GM12878 (cell line): Measurements from ENCODE around the gene CDCP1. TPM values are rescaled to one million over a fixed set of nuclear protein-coding genes. Genes with fewer than 3 reads are reported as not detected.

Experiments
- ATAC-seq: fragments of 200-7000 bp; cut with Tn5 transposase; 3 replicates; pipeline ENCODE4 v1.9.1; 2020; ENCODE audit warnings: mild to moderate bottlenecking, moderate library complexity
- BruUV-seq: library from RNA; stranded (reverse); fragments of 400-500 nt; replicated peaks from 2 replicates; lab custom pipeline; 2021; lab: Mats Ljungman, UMichigan
- CTCF ChIA-PET: fragments of 300-600 bp; sonication (Branson Sonifier 250); formaldehyde crosslinking; extraction: SDS; loops from one replicate; lab custom pipeline; 2021; ENCODE audit warnings: inconsistent platforms; lab: Yijun Ruan, JAX
- POLR2A ChIA-PET: fragments of 350-600 bp; formaldehyde crosslinking; extraction: SDS; loops from one replicate; lab custom pipeline; 2021; ENCODE audit warnings: inconsistent platforms; lab: Charles Lee
- RAD21 ChIA-PET: fragments of 300-600 bp; sonication (Branson Sonifier 250); formaldehyde crosslinking; loops from one replicate; lab custom pipeline; 2023; ENCODE audit warnings: antibody characterized with exemption; ENCODE audit not compliant: unreplicated experiment; lab: Charles Lee
- SMC1A ChIA-PET: fragments of 300-600 bp; sonication (Branson Sonifier 250); formaldehyde crosslinking; loops from one replicate; lab custom pipeline; 2023; ENCODE audit not compliant: unreplicated experiment, uncharacterized antibody; lab: Charles Lee
- DNase-seq: peaks from one replicate; pipeline ENCODE4 v3.0.0-alpha.2; 2011; ENCODE audit warnings: low read depth, low spot score
- FAIRE-seq: peaks from 3 replicates; lab custom pipeline; 2011; peaks lifted over from hg19 to GRCh38; lab: Jason Lieb, UNC
- H2AFZ ChIP-seq: 2 replicates; pipeline ENCODE4 v1.6.0; 2011; ENCODE audit warnings: low read depth, low read length, control low read depth; ENCODE audit not compliant: control insufficient read depth
- H3K27ac ChIP-seq: 2 replicates; pipeline ENCODE4 v1.5.1; 2011; ENCODE audit warnings: control low read depth; ENCODE audit not compliant: control insufficient read depth, insufficient read depth
- H3K27me3 ChIP-seq, 2 experiments: replicated peaks in 1 of 2; 2 replicates each; pipeline versions ENCODE4 v1.6.0 to v1.6.1; 2011; ENCODE audit warnings: low read length in 1 of 2; ENCODE audit not compliant: control insufficient read depth in 2 of 2, insufficient read depth in 2 of 2
- H3K36me3 ChIP-seq, 2 experiments: 2 replicates each; pipeline ENCODE4 v1.5.1; 2011; ENCODE audit warnings: low read length in 1 of 2; ENCODE audit not compliant: control insufficient read depth in 2 of 2, insufficient read depth in 2 of 2
- H3K4me1 ChIP-seq: 2 replicates; pipeline ENCODE4 v1.6.1; 2011; ENCODE audit warnings: mild to moderate bottlenecking, low read length, moderate library complexity, mixed read lengths; ENCODE audit not compliant: control insufficient read depth, insufficient read depth
- H3K4me2 ChIP-seq: 2 replicates; pipeline ENCODE4 v1.6.0; 2011; ENCODE audit warnings: control low read depth; ENCODE audit not compliant: control insufficient read depth, insufficient read depth
- H3K4me3 ChIP-seq: fragments of 200-600 bp; sonication (generic); 2 replicates; pipeline ENCODE4 v1.5.1; 2016
- H3K79me2 ChIP-seq: 2 replicates; pipeline ENCODE4 v1.6.0; 2011; ENCODE audit warnings: low read length; ENCODE audit not compliant: control insufficient read depth, insufficient read depth
- H3K9ac ChIP-seq: 2 replicates; pipeline ENCODE4 v1.8.0; 2011; ENCODE audit warnings: low read length, control low read depth, mixed read lengths; ENCODE audit not compliant: control insufficient read depth, insufficient read depth
- H3K9me3 ChIP-seq: replicated peaks from 3 replicates; pipeline ENCODE4 v1.5.1; 2011; ENCODE audit warnings: mild to moderate bottlenecking, low read length; ENCODE audit not compliant: control insufficient read depth, insufficient read depth
- H4K20me1 ChIP-seq: 2 replicates; pipeline ENCODE4 v1.6.0; 2011; ENCODE audit not compliant: control insufficient read depth, insufficient read depth
- CHD2 ChIP-seq: IDR thresholded peaks from 2 replicates; pipeline ENCODE4 v1.6.1; 2011; ENCODE audit warnings: low read depth, low read length, improper control_type of control experiment, borderline replicate concordance
- DPF2 ChIP-seq: fragments of 450-650 bp; IDR thresholded peaks from 2 replicates; pipeline ENCODE4 v1.6.1; 2017; ENCODE audit warnings: mild to moderate bottlenecking
- EED ChIP-seq: sonication (generic); IDR thresholded peaks from 2 replicates; pipeline ENCODE4 v1.6.1; 2016; ENCODE audit warnings: antibody characterized with exemption, low read depth
- ESRRA ChIP-seq: IDR thresholded peaks from 2 replicates; pipeline ENCODE4 v1.6.1; 2012; ENCODE audit warnings: mild to moderate bottlenecking, low read length, improper control_type of control experiment
- EZH2 ChIP-seq: IDR thresholded peaks from 2 replicates; pipeline ENCODE4 v1.6.1; 2012; ENCODE audit warnings: low read depth, mild to moderate bottlenecking, control low read depth, inconsistent platforms, low read length, borderline replicate concordance; ENCODE audit not compliant: control insufficient read depth
- HDAC2 ChIP-seq: fragments of 200-600 bp; sonication (generic); IDR thresholded peaks from 2 replicates; pipeline ENCODE4 v1.6.1; 2017
- KDM1A ChIP-seq: fragments of 200-600 bp; sonication (generic); IDR thresholded peaks from 2 replicates; pipeline ENCODE4 v1.6.1; 2016; ENCODE audit warnings: borderline replicate concordance
- MEF2B ChIP-seq: fragments of 450-650 bp; IDR thresholded peaks from 2 replicates; pipeline ENCODE4 v1.6.1; 2018; ENCODE audit warnings: mild to moderate bottlenecking, moderate library complexity; ENCODE audit not compliant: partially characterized antibody, poor library complexity, severe bottlenecking
- NFXL1 ChIP-seq: fragments of 450-650 bp; IDR thresholded peaks from 2 replicates; pipeline ENCODE4 v1.6.1; 2017; ENCODE audit warnings: antibody characterized with exemption, mild to moderate bottlenecking, borderline replicate concordance
- NFYA ChIP-seq: IDR thresholded peaks from 2 replicates; pipeline ENCODE4 v1.6.1; 2011; ENCODE audit warnings: low read depth, mild to moderate bottlenecking, low read length, improper control_type of control experiment, borderline replicate concordance
- RBBP5 ChIP-seq: fragments of 200-600 bp; sonication (generic); conservative IDR thresholded peaks from 2 replicates; pipeline ENCODE4 v1.6.1; 2016
- RFX5 ChIP-seq: IDR thresholded peaks from 2 replicates; pipeline ENCODE4 v1.6.1; 2011; ENCODE audit warnings: low read depth, low read length, improper control_type of control experiment
- SMARCA5 ChIP-seq: fragments of 450-650 bp; IDR thresholded peaks from 2 replicates; pipeline ENCODE4 v1.6.1; 2017; ENCODE audit warnings: mild to moderate bottlenecking
- TBL1XR1 ChIP-seq: IDR thresholded peaks from 2 replicates; pipeline ENCODE4 v1.6.1; 2012; ENCODE audit warnings: low read depth, low read length, improper control_type of control experiment
- TCF3 ChIP-seq: IDR thresholded peaks from 2 replicates; pipeline ENCODE4 v1.6.1; 2012; ENCODE audit warnings: low read depth, mild to moderate bottlenecking, low read length, borderline replicate concordance; ENCODE audit not compliant: insufficient read depth
- ZNF207 ChIP-seq: fragments of 450-650 bp; IDR thresholded peaks from 2 replicates; pipeline ENCODE4 v1.6.1; 2014; ENCODE audit warnings: antibody characterized with exemption, mild to moderate bottlenecking, borderline replicate concordance
- ZNF24 ChIP-seq: fragments of 450-650 bp; IDR thresholded peaks from 2 replicates; pipeline ENCODE4 v1.6.1; 2017; ENCODE audit warnings: antibody characterized with exemption, mild to moderate bottlenecking
- ZNF592 ChIP-seq: fragments of 450-650 bp; IDR thresholded peaks from 2 replicates; pipeline ENCODE4 v1.6.1; 2017; ENCODE audit warnings: mild to moderate bottlenecking, moderate library complexity
- whole genome bisulfite sequencing: methylation state at CpG from one replicate; pipeline ENCODE4 v1.1.6; 2016; ENCODE audit warnings: low lambda C conversion rate; ENCODE audit not compliant: insufficient replicate concordance, insufficient coverage; ENCODE audit errors: missing lambda C conversion rate; 5-methylcytosine and 5-hydroxymethylcytosine counted together
- in situ Hi-C: fragments of 300-500 bp; cut with MboI; formaldehyde crosslinking; loops from 9 replicates; pipeline ENCODE4 v1.14.3; 2018; ENCODE audit warnings: mixed read lengths
- intact Hi-C: fragments of 100-400 bp; cut with micrococcal nuclease; formaldehyde crosslinking; loops from one replicate; pipeline ENCODE4 v1.14.2; 2022; ENCODE audit not compliant: unreplicated experiment
- polyA plus RNA-seq, 11 experiments: library from polyadenylated mRNA; depleted of rRNA in 4 of 11; unstranded in 6 of 11; stranded (reverse) in 5 of 11; fragments of >200 nt; fragmentation: Nextera tagmentation in 4 of 11; fragmentation: Illumina TruSeq in 1 of 11; extraction: Ambion mirVana in 4 of 11; extraction: Trizol in 1 of 11; gene quantifications; 1 replicate in 1 of 11; 2 replicates in 10 of 11; pipeline versions ENCODE4 v1.2.1 to v1.2.3, GENCODE V29; 2011 to 2016; ENCODE audit warnings: inconsistent platforms in 2 of 11, missing spikeins in 2 of 11, low read depth in 1 of 11
- total RNA-seq, 4 experiments: library from RNA; depleted of rRNA in 3 of 4; stranded (reverse); fragments of >200 nt in 3 of 4; fragmentation: Illumina TruSeq in 1 of 4; extraction: Trizol in 1 of 4; gene quantifications; 2 replicates each; pipeline versions ENCODE4 v1.2.1 to v1.2.3, GENCODE V29; 2013 to 2021

The CDCP1 gene
- total and polyA plus RNA-seq, 10 of the 15 experiments (the other 5 are each of a cell fraction or from before 2014, with no cell fraction given) = 0.35 to 2.2 (median 0.86) TPM

- Histone ChIP-seq H3K9ac (no peak overlapping the region), H3K4me1 (no peaks in the 10 kb centered on the region), H3K27me3 (no peaks in the 10 kb centered on the region; a peak in 2 of 4 replicates), H3K4me2 (no peak overlapping the region), H2AFZ (no peak overlapping the region), H3K27ac (no peak overlapping the region), H3K4me3 (no peak overlapping the region), H3K9me3 (no peaks in the 10 kb centered on the region; the same call in 2 of the 3 replicates), H4K20me1 (no peaks in the 10 kb centered on the region), H3K79me2 (no peaks in the 10 kb centered on the region), H3K36me3 (no peaks in the 10 kb centered on the region)
- no peak for FAIRE-seq
- in situ Hi-C loops (no loop called here), intact Hi-C loops (no loop called here)
- CTCF ChIA-PET = no interaction called here
- 32% methylated on average over 8 of the region's 8 CpGs for WGBS
- no TSS peak for BruUV-seq
- SMC1A ChIA-PET = no interaction called here
- POLR2A ChIA-PET = interaction anchor here (1.5 kb wide), 1 partner anchor 13 kb away, joined by 4 read pairs; no protein-coding TSS in a partner anchor
- RAD21 ChIA-PET = no interaction called here
- ATAC-seq = no peak
- DNase-seq = no peak
- TF ChIP-seq ZNF24 (no peak), KDM1A (no peak), EZH2 (no peak), NFXL1 (no peak), CHD2 (no peak), MEF2B (no peak), ZNF592 (no peak), RBBP5 (no peak), ESRRA (no peak), NFYA (no peak), EED (no peak), HDAC2 (no peak), SMARCA5 (no peak), DPF2 (no peak), TCF3 (no peak), ZNF207 (no peak), TBL1XR1 (no peak), RFX5 (no peak)
Measured at GRCh38 chr3:45093176-45093575, 53.0 kb downstream of the CDCP1 start.
